Fibroblast of the aortic adventitia (primary cell): Measurements from ENCODE around the gene ZNF182. TPM values are rescaled to one million over a fixed set of nuclear protein-coding genes. Genes with fewer than 3 reads are reported as not detected.
"Not testable (repeated sequence)": the region's sequence is repeated elsewhere in the genome, so short reads cannot be mapped to it uniquely, and the experiment has no call there.

ENCODE experiments used
- DNase-seq: peaks from one replicate; pipeline ENCODE4 v3.0.0-alpha.2; 2010; ENCODE audit warnings: low read depth
- H3K4me3 ChIP-seq: 2 replicates; pipeline ENCODE4 v1.5.1; 2011; ENCODE audit warnings: low read depth, mild to moderate bottlenecking, control low read depth, low read length, moderate library complexity
- total RNA-seq: library from RNA; depleted of rRNA; stranded (reverse); fragments of >200 nt; gene quantifications from 2 replicates; pipeline ENCODE4 v1.2.3, GENCODE V29; 2012; ENCODE audit warnings: low replicate concordance
- TF ChIP-seq, protein P1 (sequence below): IDR thresholded peaks from 2 replicates; pipeline ENCODE4 v1.5.1; 2011; ENCODE audit warnings: mild to moderate bottlenecking, low read length, control low read depth, inconsistent platforms; ENCODE audit not compliant: insufficient read depth

Gene ZNF182
- total RNA-seq, 1 donor = 3.0 TPM

DNA sequence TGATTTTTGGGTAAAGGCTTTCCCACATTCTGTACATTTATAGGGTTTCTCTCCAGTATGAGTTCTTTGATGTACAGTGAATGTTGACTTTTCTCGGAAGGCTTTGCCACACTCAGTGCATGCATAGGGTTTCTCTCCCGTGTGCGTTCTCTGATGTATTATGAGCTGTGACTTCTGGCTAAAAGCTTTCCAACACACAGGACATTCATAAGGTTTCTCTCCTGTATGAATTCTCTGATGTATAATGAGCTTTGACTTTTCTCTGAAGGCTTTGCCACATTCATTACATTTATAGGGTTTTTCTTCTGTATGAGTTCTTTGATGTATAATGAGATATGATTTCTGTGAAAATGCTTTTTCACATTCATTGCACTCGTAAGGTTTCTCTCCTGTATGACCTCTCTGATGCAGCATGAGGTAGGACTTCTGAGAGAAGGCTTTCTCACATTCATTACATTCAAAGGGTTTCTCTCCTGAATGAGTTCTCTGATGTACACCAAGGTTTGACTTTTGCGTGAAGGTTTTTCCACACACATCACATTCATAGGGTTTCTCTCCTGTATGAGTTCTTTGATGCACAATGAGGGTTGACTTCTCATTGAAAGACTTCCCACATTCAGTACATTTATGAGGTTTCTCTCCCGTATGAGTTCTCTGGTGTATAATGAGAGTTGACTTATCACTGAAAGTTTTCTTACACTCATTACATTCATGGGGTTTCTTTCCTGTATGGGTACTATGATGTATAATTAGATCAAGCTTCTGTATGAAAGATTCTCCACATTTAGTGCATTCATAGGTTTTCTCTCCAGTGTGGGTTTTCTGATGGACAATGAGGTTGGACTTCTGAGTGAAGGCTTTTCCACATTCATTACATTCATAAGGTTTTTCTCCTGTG, 27.3 kb downstream of the ZNF182 start:
- no peak overlapping the region for H3K4me3 ChIP-seq
- no peak for DNase-seq
- TF ChIP-seq, protein P1, sequence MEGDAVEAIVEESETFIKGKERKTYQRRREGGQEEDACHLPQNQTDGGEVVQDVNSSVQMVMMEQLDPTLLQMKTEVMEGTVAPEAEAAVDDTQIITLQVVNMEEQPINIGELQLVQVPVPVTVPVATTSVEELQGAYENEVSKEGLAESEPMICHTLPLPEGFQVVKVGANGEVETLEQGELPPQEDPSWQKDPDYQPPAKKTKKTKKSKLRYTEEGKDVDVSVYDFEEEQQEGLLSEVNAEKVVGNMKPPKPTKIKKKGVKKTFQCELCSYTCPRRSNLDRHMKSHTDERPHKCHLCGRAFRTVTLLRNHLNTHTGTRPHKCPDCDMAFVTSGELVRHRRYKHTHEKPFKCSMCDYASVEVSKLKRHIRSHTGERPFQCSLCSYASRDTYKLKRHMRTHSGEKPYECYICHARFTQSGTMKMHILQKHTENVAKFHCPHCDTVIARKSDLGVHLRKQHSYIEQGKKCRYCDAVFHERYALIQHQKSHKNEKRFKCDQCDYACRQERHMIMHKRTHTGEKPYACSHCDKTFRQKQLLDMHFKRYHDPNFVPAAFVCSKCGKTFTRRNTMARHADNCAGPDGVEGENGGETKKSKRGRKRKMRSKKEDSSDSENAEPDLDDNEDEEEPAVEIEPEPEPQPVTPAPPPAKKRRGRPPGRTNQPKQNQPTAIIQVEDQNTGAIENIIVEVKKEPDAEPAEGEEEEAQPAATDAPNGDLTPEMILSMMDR = no peak

DNA sequence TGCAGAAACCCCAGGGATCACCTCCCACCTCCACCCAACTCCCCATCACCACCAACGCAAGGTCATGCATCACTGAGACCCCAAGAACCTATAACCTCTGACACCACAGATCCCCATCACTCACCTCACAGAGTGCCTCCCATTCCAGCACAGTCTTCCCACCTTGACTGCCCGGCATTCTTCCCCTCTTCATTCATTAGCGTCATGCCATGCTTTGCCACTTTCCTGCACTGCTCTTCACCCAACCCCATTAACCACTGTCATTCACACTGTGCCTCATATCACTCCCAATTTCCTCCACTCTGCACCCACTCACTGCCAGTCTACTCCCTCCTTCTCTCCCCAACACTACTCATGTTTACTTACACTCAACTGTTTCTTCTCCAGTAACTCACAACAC, 30.6 kb downstream of the ZNF182 start:
- H3K4me3 ChIP-seq = no peak overlapping the region
- DNase-seq = no peak
- TF ChIP-seq, protein P1 = no peak

GRCh38 chrX:47965526-47965925, 38.3 kb downstream of the ZNF182 start:
- not testable (repeated sequence) for H3K4me3 ChIP-seq, DNase-seq

GRCh38 chrX:47961830-47962229, 42.0 kb downstream of the ZNF182 start:
- DNase-seq, H3K4me3 ChIP-seq: not testable (repeated sequence)

DNA sequence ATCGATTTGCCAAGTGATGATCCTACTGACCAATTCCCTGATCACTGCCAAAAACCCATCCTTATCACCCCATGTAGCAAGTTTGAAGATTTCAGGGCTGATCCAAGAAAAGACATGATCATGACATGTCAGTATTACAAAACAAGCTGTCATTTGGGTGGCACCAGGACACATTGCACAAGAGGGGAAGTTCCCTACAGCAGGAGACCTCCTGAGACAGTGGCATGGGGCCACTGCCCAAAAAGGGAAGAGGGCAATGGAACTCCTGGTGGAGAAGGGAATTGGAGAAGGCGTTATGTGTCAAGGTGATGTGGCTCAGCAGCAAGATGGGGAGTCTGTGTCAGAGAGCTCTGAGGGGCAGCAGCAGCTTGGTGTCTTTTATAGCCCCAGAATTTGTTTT, 43.4 kb downstream of the ZNF182 start:
- DNase-seq = no peak
- H3K4me3 ChIP-seq = no peak overlapping the region
- TF ChIP-seq, protein P1 = no peak

GRCh38 chrX:47958761-47959342, 44.9 kb downstream of the ZNF182 start:
- DNase-seq = no peak
- H3K4me3 ChIP-seq = no peak overlapping the region
- TF ChIP-seq, protein P1 = no peak

- DNase-seq, H3K4me3 ChIP-seq: not testable (repeated sequence)
Measured at GRCh38 chrX:47958206-47958605, 45.6 kb downstream of the ZNF182 start.

DNA sequence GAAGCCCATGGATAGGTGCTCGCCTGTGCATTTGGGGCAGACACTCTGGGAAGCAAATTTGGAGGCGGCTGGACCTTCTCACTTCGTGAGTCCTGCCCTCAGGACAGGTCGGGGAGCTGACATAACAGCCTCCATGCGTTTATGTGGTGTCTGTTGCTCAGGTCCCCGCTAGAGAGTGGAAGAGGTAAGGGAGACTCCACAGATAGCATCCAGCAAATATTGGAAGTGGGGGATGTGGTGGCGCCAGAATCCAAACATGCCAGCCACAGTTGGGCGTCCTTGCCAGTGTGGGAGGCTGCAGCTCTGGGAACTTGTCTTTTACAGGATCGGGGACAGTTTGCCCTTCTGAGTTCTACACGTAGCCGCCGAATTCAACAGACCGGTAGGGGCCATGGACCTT, 47.8 kb downstream of the ZNF182 start:
- H3K4me3 ChIP-seq = no peak overlapping the region
- TF ChIP-seq, protein P1 = no peak
- no peak for DNase-seq

GRCh38 chrX:47955295-47955694, 48.5 kb downstream of the ZNF182 start:
- H3K4me3 ChIP-seq, DNase-seq: not testable (repeated sequence)
